ENCODE results near the gene DRAP1.
"Not testable (repeated sequence)": the region's sequence is repeated elsewhere in the genome, so short reads cannot be mapped to it uniquely, and the experiment has no call there.

The DRAP1 gene

DNA sequence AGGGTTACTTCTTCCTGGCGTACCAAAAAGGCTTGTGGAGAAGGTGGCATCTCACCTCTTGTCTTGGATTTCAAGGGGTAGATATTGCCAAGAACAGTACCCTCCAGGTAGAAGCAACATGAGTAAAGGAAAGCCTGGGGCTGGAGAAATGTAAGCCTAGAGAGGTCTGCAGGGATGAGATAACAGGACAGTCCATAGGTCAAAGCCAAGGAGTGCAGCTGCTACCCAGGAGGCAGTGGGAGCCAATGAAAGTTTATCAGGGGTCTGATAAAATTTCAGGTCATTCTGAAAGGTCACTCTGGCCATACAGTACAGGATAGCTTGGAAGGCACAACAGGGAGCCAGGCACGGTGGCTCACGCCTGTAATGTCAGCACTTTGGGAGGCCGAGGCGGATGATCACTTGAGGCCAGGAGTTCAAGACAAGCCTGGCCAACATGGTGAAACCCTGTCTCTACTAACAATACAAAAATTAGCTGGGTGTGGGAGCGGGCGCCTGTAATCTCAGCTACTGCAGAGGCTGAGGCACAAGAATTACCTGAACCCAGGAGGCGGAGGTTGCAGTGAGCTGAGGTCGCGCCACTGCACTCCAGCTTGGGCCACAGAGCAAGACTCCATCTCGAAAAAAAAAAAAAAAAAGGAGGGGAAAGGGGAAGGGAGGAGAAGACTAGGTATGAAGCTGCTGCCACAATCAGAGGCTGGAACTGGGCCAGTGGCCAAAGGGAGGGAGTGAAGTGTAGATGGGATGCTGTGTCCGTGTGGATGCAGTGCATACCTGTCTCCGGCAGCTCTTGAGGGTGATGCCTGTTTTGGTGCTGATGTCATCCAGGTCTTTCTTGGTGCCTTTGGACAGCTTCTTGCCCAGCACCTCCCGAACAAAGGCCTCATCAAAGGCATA is 32.2 kb upstream of the DRAP1 start:
- DNase-seq: no peak

DNA sequence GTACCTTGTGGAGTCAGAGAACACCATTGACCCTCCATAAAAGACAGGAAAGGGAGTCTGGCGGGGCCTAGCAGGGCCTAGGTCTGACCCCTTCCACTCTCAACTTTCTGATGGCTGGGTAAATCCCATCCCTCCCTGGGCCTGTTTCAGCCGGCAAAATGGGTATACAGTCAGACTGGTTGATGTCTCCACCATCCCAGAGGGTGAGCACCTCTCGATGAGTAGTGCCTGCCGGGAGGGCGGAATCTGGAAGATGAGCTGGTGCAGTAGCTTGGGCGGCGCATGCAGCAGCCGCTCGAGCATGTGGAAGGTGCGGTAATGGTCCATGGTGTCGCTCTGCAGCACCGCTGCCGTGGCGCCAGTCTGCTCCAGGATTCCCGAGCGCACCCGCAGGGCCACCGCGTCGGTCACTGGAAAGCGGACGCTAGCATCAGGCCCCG is 31.5 kb upstream of the DRAP1 start:
- no peak for DNase-seq

DNA sequence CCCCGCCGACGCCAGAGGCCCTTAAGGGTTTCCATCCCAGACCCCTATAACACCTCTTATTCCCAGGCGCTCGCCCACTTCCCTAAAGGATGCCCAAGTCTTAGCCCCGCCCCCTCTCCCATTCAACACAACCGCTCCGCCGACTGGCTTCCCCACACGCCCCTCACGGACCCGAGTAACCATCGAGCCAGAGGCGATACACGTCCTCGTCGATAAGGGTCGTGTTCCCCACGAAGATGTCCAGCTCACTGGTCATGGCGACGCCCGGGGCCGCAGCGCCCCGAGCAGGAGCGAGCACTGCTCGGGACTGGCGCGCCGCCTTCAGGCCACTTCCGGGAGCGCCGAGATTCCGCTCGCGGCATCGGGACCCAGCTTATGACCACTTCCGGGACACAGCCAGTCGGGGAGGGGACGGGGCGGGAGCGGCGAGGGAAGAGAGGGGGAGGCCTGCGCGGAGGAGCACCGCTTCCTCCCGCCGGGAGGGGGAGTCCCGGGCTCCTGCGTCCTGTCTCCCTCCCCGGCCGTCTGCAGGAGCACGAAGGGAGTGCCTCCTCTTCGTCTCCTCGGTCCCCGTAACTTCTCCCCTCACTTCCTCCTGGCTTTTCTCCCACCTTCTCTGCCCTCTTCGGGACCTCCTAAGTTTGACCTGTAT is 30.9 kb upstream of the DRAP1 start, which contains the start of gene FIBP:
Gene FIBP (minus strand): TSS at position 309 of the 652 bp plus-strand sequence. CDS start 53 bp downstream, at position 256.
- DNase-seq: peak; percentile 98

DNA sequence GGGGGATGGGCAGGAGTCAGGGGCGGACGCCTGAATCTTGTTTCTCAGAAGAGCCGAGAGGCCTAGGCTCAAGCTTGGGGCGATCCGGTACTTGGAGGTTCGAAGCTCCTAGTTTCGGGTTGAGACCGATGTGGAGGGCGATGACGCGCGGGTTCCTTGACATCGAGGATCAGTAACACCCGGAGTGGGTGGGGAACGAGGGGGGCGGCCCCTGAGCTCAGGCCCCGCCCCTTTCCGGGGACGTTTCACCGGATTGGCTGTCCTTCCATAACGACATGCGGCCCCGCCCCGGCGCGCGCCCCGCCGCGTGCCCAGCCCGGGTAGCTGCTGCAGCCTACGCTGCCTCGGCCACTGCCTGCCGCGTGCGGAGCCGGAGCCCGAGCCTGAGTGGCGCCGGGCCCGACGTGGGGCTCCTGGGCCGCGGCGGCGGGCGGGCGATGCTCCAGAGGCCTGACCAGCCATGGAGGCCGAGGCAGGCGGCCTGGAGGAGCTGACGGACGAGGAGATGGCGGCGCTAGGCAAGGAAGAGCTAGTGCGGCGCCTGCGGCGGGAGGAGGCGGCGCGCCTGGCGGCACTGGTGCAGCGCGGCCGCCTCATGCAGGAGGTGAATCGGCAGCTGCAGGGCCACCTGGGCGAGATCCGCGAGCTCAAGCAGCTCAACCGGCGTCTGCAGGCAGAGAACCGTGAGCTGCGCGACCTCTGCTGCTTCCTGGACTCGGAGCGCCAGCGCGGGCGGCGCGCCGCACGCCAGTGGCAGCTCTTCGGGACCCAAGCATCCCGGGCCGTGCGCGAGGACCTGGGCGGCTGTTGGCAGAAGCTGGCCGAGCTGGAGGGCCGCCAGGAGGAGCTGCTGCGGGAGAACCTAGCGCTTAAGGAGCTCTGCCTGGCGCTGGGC is 28.7 kb upstream of the DRAP1 start, which contains the start of gene CCDC85B:
Gene CCDC85B (plus strand): TSS at position 350 of the 895 bp plus-strand sequence. CDS start 111 bp downstream, at position 461.
- peak; percentile 96 for DNase-seq

DNA sequence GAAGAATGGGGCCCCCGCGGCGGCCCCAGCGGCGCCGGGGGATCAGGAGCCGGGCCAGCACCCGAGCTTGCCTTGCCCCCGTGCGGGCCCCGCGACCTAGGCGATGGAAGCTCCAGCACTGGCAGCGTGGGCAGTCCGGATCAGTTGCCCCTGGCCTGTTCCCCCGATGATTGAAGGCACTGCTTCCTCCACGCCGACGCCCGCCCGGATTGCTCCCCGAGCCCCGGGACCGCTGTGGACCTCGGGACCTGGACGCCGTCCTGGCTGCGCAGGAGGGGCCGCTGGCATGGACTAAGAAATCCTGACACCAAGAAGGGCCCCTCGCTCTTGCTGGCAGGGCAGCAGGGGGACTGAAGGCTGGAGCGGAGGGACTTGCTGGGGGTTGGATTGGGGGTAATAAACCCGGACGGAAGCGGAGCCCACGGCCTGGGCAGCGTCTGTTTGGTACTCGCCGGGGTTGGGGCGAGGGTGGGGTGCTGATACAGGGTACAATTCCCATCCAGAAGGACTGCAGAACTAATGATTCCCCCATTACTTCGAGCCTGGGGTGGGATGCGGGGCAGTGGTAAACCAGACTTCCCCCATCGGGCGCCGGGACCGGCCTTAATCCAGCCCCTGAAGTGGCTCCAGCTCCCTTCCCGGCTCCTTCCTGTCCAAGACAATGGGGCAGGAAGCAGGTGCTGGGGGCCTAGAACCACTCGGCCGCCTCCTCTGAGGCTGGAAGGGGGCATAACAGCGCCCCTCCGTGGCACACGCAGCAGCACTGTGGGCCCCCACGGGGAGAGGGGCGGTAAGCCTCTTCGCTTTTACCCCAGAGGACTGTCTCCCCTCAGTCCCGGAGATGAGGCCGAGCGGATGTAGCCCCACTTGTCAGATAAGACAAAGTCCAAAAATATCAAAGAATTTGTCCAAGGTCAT is 27.7 kb upstream of the DRAP1 start:
- no peak for DNase-seq

DNA sequence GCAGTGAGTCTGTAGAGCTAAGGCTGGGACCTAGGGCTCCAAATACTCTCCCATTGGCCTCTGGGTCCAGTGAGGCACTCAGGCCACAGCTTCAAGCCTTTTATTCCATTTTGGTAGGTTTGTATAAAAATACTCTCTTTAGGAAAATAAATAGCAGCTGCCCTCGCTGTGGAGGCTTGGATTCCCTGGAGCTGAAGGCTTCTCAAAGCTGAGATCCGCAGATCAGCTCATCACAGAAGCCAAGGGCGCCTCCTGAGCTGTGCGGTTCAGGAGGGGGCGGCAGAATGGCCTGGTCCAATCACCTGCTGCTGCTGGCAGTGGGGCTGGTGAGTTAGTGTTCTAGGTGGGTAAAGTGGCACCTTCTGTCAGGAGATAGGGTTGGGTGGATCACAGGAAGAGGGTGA is 27.1 kb upstream of the DRAP1 start:
- not testable (repeated sequence) for DNase-seq

DNA sequence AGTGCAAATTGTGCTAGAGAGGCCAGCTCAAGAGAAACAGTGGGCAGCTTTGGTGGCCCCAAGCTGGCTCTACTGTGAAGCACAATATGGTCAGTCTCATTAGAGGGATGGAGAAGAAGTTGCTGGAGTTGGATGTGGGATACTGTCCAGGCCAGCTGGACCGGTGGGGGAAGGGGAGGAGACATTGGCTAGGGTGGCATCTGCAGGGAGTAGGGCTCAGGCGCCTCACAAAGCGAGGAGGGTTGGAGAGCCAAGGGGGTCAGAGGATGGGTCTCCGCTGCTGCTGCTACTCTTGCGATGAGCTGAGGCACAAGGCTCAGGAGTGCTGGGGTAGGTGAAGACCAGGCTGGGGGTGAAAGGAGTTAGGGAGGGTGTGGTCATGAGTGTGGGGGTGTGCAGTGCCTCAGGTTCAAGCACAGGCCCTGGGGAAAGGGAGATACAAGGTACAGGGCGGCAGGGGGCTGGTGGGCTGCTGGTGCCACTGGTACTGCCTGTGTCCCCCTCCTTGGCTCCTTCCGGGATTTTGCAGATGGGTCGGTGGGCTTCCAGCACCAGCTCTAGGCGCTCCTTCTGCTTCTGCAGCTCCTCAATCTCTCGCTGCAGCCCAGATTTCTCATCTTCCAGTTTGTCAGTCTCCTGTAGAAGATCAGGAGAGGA is 26.4 kb upstream of the DRAP1 start:
- DNase-seq: no peak

DNA sequence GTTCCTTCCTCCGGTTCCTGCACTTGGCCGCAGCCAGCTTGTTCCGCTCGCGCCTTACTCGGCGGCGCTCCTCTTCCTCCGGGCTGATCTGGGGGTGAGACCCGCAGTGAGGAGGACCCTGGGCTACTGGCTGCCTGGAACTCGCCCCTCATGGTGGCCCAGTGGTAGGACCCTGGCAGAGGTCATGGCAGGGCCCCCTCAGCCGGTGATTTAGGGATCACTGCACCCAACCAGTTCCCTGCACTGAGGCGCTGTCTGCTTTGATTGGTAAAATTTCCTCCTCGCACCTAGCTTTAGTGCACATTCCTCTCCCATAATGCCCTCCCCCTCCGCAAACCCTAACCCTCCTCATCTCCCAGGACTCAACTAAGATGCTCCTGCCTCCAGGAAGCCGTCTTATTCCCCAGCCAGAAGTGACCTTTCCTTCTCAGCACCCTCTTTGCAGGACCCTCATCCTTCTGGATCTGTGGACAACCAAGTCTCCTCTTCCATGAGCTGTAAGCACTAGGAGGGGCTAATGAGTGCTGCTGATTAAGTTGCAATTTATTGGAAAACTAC is 25.1 kb upstream of the DRAP1 start:
- no peak for DNase-seq

DNA sequence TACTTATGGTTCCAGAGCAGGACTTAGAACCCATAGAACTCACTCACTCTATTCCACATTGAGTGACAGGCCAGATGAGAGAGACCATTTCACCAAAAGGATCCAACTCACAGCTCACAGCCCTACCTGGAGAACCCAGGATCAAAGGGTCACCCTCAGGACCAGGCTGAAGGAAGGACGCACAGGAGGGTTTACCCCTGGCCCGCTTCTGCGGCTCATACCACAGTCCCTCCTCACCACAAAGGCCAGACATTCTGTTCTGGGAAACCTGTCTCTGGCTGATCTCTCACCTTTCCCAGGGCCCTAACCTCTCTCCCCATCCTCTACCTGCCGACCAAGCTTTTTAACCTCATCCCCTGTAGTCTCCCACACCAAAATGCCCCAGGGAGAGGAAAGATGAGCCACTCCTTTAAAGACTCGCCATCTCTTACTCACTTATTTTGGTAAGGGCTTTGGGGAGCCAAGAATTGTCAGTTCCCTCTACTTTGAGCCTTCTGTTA is 23.7 kb upstream of the DRAP1 start:
- DNase-seq: no peak

DNA sequence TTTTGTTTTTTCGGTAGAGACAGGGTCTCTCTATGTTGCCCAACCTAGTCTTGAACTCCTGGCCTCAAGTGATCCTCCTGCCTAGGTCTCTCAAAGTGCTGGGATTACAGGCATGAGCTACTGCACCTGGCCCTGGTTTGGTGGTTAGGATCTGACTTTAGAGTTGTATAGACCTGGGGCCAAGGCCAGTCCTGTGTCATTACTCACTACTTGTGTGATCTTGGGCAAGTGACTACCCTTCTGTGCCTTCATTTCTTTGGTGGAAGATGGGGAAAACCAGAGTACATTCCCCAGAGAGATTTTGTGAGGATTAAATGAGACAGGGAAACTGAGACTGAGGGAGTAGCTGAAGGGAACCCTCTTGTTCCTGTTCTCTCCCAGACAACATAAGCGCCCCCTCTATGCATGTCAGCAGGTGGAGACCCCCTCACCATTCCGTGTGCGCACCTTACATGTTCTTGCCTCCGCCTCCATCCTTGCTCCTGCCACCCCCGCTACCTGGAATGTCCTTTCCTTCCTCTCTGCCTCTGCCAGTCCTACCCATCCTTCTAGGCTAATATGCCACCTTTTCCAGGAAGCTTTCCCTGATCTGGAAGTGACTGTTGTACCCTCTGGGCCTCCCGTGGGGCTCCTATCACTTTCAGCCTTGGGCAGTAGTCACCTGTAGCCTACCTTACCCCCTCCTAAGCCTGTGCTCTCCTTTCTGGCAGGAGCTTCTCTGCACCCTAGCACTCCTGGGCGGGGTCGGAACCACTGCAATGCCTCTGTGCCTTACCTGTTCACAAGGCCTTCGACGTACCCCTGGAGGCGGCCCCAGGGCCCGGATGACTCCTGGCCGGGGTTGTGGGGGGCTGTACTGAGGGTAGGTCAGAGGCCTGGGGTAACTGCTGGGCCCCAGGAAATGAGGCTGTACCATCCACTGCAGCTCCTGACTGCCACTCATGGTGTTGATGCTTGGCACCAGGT is 22.9 kb upstream of the DRAP1 start:
- no peak for DNase-seq

DNA sequence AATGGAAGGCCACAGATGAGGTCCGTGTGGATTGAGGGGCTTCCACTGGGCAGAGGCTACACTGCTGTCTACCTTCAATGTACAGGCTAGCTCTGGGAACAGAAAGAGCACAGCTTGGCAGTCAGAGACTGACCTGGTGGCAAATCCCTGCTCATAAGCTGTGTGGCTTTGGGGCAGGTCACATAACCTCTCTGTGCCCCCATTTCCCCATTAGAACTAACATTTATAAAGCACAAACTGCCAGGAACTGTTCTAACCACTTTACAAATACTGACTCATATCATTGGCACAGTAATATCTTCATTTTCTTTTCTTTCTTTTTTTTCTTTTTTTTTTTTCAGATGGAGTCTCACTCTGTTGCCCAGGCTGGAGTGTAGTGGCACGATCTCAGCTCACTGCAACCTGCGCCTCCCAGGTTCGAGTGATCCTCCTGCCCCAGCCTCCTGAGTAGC is 22.2 kb upstream of the DRAP1 start:
- DNase-seq: no peak

DNA sequence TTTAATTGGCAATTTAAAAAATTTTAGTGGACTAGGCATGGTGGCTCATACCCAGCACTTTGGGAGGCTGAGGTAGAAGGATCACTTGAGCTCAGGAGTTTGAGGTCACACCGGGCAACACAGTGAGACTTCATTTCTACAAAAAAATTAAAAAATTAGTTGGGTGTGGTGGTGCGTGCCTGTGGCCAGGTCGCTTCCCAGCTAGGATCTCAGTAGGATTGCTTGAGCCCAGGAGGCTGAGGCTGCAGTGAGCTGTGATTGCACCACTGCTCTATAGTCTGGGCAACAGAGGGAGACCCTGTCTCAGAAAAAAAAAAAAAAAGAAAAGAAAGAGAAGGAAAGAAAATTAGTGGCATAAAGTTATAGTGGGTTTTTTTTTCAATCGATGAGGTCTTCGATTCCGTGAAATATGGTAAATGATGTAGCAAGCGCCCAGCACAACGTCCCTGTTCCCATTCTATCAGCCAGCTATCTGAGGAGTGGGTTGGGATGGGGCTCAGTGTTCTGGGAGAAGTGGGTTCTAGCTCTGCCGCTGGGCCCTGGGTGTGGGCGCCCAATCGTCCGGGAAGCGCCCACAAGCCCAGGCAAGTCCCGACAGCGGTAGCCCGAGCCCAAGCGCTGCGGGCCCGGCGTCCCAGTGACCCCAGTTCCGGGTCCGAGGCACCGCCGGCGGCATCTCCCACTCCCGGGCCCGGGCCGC is 20.4 kb upstream of the DRAP1 start:
- no peak for DNase-seq

DNA sequence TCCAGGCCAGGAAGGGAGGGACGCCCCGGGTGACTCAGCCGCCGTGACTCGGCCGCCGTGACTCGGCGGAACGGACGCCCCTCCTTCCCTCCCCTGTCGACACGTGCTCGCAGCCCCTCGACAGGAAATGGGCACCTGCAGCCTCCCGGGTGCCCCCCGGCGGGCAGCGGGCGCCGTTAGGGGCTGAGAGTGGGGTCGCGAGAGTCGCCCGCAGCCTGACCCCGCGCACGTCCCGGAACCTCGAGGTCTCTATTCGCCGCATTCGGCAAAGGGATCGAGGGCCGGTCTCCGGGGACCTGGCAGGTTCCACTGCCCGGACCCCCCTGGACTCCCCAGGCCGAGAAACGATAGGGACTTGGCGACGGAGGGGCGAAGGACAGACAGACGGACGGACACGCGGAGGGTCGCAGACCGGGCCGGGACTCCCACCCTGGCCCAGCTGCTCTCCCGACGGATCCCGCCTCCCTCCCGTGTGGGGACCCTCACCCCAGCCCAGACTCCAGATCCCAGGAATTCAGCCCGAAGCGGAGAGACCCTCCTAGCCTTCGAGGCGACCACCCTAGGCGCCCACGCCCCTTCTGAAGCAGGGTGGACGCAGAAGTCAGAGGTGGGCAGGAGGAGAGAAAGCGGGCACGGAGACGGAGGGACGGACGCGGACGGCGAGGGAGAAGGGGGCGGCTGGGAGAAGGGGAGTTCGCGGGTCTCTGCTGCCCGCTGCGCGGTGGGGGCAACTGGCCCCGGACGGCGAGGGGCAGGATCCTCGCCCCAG is 19.7 kb upstream of the DRAP1 start:
- DNase-seq: peak; percentile 79

DNA sequence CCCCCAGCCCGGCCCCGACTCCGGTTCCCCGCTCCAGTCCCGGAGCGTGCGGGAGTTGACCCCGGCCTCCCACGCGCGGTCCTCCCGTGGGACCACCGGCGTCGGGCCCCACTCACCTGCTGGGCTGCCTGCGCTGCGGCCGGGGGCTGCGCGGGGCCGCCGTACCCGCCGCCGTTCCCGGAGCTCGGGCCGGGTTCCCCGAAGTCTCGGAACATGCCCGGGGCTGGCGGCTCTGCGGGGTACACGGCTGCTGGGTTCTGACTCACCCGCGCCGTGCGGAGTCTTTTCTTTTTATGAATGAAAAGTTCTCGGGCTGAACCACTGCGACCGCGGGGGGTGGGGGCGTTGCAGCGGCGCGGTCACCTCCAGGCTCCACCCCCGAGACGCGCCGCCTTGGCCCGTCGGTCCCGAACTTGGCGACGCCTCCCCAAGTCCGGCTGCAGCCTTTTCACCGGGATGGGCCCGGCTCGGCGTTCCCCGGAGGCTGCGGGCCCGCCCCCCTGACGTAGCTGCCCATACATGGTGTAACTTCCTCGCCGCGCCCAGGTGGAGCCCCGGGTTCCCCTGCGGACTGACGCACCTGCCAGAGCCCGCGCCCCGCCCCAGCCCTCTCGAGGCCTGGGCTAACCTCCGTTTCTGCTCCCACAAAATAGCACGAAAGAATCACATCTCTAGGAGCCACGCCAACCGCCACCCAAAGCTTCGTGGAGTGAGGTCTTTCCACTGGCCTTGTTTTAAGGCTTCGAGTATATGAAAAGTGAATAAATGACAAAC is 18.9 kb upstream of the DRAP1 start, which contains the start of gene FOSL1:
Gene FOSL1 (minus strand): TSS at position 264 of the 774 bp plus-strand sequence. CDS start 49 bp downstream, at position 215.
- DNase-seq: peak; percentile 95

DNA sequence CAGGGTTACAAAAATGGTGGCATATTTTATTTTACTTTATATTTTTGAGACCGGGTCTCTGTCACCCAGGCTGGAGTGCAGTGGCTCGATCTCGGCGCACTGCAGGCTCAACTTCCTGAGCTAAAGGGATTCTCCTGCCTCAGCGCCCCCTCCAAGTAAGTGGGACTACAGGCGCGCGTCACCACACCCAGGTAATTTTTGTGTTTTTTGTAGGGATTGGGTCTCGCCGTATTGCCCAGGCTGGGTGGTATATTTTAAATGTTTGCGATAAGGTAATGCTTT is 18.4 kb upstream of the DRAP1 start:
- DNase-seq: no peak

DNA sequence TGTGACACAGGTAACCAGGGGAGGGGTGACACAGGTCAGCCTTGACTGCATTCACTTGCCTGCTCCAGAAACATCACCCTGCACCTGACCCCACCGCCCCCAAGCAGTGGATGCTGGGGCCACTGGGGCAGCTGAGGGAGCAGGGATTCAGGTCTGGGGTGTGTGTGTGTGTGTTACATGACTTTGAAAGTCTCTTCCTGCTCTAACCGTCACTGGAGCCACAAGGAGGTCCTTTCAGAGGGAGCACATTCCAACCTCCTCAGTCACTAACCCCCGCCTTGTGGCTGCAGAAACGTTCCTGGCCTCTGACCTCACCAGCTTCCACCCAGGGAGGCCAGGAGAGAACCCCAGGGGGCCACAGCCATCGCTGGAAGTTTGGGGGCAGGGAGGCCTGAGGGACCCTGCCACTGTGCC is 16.2 kb upstream of the DRAP1 start:
- peak; percentile 91 for DNase-seq

DNA sequence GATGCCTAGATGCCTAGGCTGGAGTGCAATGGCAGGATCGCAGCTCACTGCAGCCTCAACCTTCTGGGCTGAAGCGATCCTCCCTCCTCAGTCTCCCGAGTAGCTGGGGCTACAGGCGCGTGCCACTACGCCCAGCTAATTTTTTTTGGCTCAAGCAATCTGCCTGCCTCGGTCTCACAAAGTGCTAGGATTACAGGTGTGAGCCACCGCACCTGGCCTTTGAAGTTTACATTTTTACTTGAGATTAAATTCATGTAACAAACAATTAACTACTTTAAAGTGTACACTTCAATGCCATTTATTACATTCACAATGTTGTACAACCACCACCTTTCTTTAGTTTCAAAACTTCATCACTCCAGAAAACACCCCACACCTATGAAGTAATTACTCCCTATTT is 15.5 kb upstream of the DRAP1 start:
- no peak for DNase-seq
